Stimulated activated CD4-positive, alpha-beta T cell treated with anti-CD3 and anti-CD28 coated beads, Interleukin-2, amount 100 ng/mL, for 4 hours (primary cell): Measurements from ENCODE around the gene OVAAL.

Experiments used
- DNase-seq: peaks from one replicate; pipeline ENCODE4 v3.0.0-alpha.2; 2020; ENCODE audit warnings: low read depth

Gene OVAAL

GRCh38 chr1:180571060-180571831, 12.5 kb downstream of the OVAAL start:
- no peak for DNase-seq

GRCh38 chr1:180571832-180572636, 13.3 kb downstream of the OVAAL start:
- DNase-seq, result peak; percentile 22

- DNase-seq, result no peak
Measured at GRCh38 chr1:180572760-180573159, 14.0 kb downstream of the OVAAL start.

- DNase-seq, result no peak
Measured at GRCh38 chr1:180574031-180574713, 15.4 kb downstream of the OVAAL start.

DNA sequence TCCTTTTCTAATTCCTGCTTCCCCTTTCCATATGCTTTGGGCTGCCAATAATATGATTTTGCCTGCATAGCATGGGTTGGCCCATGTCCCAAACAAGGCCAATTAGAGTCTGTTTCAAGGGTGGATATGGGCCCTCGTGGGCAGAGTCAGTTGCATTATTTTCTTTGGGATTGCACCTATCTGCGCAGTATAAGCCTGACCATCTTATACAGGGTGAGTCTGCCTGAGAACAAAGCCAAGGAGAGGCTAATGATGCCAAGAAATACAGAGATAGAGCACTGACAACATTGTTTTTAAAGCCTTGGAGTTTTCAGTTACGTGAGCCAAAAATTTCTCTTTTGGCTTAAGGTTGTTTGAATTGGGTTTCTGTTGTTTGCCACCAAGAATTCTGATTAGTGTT, 18.6 kb downstream of the OVAAL start:
- no peak for DNase-seq

GRCh38 chr1:180579961-180580611, 21.3 kb downstream of the OVAAL start:
- no peak for DNase-seq

DNA sequence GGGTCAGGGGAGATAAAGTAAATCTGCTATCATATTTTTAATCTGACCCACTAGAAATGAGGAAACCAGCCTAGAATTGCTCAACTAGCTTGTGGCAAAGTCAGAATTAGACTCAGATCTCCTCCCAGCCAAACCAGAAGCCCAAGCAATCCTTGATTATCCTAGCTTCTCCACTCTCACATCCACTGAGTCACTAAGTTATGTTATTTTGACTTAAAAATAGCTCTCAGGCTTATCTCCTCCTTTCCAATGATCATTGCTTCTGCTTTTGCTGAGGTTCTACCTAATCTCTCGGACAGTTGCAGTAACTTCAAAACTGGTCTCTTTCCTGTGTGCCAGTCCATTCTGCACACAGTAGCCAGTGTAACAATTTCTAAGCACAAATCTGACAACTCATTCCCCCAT, 22.9 kb downstream of the OVAAL start:
- DNase-seq, result no peak

DNA sequence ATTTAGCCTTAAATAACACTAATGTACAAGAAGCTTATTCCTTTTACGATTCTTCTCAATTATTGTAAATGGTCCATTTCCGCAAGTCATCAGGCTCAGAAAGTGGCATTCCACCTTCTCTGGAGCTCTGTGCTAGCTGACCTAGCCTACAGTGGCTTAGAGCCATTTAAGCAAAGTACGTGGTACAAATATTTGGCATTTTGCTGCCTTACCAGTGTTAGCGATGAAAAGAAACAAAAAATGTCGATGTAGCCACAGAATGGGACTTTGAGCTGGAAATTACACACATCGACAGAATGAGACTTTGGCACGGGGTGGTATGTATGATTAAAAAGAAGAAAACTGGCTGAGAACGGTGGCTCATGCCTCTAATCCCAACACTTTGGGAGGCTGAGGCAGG, 26.1 kb downstream of the OVAAL start:
- DNase-seq, result no peak

DNA sequence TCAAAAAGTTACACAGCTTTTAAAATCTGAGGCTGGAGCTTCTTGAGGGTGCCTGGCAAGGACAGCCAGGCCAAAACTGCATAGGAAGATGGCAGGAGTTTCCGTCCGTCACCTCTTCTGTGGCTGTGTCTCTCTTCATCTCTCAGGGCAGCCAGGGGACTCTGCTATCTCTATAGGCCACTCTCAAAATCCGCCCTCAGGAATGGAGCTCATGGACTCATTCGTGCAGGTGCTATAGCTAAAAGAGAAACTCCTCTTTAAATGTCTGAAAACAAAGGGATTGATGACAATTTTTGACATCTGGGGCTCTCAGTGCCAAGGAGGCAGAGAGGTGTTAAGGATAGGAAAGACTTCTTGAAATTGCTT, 27.2 kb downstream of the OVAAL start:
- DNase-seq, result no peak

DNA sequence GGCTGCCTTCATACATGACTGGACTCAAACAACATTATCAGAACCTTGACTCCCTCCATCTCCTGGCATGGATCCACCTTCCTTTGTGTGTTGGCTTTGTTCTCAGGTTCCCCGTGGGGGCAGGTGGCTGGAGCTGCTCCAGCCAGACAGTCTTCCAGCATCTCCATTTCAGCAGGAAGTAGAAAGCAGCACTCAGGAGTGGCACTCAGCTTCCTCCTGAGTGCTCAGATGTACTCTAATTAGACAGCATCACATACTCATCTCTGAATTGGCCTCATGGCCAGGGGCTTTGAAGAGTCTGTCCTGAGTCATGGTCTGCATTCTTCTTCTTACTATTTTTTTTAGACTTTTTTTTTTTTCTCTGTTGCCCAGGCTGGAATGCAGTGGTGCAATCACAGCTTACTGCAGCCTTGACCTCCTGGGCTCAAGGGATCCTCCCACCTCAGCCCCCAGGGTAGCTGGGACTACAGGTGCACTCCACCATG, 27.9 kb downstream of the OVAAL start:
- no peak for DNase-seq

- DNase-seq, result no peak
Measured at GRCh38 chr1:180588121-180588520, 29.4 kb downstream of the OVAAL start.

DNA sequence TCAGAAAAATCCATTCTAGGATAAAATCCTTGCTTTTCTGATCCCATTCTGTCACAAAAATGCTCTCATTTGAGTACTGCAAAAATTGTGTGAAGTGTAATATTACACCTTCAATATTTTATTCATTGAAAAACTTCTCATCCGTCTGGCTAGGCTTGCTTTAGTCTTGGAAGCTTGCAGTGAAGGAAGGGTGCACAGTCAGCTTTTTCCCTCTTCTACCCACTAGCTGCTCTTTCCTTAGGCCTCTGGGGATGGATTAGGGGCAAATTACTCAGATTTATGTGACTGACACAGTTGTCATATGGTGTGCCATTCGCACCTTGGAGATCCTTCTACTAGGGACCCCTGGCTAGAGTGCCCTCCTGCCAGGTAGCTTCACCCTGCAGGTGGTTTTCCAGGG, 32.1 kb downstream of the OVAAL start:
- no peak for DNase-seq

GRCh38 chr1:180593382-180593781, 34.6 kb downstream of the OVAAL start:
- DNase-seq, result no peak

DNA sequence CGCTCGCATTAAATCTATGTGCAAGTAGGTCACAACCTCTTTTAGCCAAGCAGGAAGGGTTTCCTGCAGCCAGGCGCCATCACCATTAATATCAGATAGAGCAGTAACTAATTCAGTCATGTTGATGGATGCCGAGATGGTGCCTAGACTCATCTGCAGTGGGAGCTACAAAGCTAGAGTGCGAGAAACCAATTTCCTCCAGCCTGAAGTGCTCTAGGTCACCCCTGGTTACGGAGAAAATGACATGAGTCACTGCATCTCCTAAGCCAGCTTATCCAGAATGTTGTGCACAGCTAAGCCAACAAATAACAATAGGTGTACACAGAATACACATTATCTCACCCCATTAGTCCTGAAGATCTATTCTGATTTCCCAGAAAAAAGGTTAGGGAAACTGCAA, 36.0 kb downstream of the OVAAL start:
- no peak for DNase-seq

DNA sequence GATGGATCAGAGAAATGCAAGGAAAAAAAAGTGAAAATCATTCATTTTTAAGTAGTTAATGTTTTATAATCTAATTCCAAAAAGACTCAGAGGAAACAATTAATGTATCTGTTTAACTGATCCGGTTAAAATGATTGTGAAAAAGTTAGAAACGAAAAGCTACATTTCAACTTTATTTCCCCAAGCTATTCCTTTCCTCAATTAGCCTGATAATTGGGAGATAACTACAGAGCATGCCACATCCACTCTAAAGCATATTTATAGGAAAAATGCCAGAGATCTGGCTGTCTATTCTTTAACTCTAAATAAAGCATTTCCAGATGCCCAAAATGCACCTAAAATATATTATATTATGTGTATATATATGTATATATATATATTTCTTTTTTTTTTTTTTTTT, 37.2 kb downstream of the OVAAL start:
- DNase-seq, result no peak

DNA sequence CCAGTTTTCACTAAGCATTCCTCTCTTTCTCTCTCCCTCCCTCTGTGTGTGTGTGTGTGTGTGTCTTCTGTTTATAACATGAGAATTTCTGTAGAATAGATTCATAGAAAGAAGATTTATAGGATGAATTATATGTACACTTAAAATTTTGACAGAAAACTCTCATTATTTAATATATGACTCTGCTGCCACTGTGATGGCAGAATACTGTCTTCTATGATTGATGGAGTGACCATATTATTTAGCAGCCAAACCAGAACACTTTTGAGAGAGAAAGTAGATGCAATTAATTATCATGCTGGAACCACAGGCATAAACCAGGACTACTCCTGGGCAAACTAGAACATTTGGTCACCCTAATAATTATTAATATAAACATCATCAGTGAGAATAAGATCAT, 38.8 kb downstream of the OVAAL start:
- no peak for DNase-seq

GRCh38 chr1:180598333-180598974, 39.7 kb downstream of the OVAAL start:
- no peak for DNase-seq

- no peak for DNase-seq
Measured at GRCh38 chr1:180600343-180600742, 41.6 kb downstream of the OVAAL start.

- DNase-seq, result no peak
Measured at GRCh38 chr1:180601512-180601911, 42.7 kb downstream of the OVAAL start.

DNA sequence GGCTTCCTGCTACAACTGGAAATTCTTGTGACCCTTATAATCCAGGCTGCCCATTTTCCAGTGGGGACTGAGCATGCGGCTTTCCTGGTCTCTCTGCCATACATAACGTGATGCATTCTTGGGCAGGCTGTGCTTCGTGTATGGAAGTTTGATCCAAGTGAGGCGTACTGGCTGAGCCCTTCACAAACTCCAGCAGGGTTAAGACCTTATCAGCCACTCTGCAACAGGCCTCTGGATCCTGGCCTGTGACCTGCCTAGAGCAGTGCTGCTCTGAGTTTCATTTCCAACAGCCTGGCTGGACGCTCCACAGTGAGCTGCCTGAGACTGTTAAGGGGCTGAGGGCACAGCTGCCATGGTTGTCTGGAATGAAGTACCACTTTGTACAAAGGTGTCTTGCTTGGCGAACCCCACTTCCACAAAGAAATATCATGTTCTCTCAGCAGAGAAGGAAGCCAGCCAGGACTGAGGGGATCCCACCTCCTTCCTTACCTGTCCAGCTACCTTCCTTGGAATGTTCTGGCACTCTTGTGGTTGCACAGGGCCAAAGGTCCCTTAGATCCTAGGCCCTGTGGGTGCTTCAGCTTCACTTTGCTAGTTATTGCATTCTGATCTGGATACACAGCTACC, 44.6 kb downstream of the OVAAL start:
- no peak for DNase-seq

GRCh38 chr1:180603850-180604226, 45.1 kb downstream of the OVAAL start:
- DNase-seq, result no peak
